AG10803 (cell line): ENCODE measurements around the gene SRXN1.
A peak's percentile ranks its signal among the peaks of the same experiment; 100 is the strongest.

Experiments used
- DNase-seq: peaks from one replicate; pipeline ENCODE4 v3.0.0; 2010; ENCODE audit warnings: low read depth
- H3K4me3 ChIP-seq: 2 replicates; pipeline ENCODE4 v1.5.1; 2011; ENCODE audit warnings: mild to moderate bottlenecking, low read length, control low read depth
- TF ChIP-seq, protein P1 (sequence below): conservative IDR thresholded peaks from 2 replicates; pipeline ENCODE4 v1.5.1; 2011; ENCODE audit warnings: mild to moderate bottlenecking, low read length, control low read depth, inconsistent platforms

SRXN1 gene

DNA sequence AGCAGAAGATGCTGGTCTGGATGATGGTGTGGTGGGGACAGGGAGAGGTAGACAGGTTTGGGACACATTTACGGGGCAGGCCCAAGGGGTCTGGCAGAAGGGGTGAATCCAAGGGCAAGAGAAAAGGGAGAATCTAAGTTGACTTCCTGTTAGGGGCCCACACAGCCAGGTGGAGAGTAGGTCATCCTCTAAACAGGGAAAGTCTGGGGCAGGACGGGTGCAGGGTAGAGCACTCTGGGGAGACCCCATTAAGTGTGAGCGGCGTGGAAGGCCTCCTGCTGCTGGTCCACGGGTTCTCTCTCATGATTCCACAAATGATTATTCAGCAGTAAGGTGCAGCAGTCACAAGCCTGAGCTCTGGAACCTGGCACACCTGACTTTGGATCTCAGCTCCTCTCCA lies 2.7 kb downstream of the SRXN1 start:
- TF ChIP-seq, protein P1, sequence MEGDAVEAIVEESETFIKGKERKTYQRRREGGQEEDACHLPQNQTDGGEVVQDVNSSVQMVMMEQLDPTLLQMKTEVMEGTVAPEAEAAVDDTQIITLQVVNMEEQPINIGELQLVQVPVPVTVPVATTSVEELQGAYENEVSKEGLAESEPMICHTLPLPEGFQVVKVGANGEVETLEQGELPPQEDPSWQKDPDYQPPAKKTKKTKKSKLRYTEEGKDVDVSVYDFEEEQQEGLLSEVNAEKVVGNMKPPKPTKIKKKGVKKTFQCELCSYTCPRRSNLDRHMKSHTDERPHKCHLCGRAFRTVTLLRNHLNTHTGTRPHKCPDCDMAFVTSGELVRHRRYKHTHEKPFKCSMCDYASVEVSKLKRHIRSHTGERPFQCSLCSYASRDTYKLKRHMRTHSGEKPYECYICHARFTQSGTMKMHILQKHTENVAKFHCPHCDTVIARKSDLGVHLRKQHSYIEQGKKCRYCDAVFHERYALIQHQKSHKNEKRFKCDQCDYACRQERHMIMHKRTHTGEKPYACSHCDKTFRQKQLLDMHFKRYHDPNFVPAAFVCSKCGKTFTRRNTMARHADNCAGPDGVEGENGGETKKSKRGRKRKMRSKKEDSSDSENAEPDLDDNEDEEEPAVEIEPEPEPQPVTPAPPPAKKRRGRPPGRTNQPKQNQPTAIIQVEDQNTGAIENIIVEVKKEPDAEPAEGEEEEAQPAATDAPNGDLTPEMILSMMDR = no peak
- no peak for DNase-seq
- no peak overlapping the region for H3K4me3 ChIP-seq

DNA sequence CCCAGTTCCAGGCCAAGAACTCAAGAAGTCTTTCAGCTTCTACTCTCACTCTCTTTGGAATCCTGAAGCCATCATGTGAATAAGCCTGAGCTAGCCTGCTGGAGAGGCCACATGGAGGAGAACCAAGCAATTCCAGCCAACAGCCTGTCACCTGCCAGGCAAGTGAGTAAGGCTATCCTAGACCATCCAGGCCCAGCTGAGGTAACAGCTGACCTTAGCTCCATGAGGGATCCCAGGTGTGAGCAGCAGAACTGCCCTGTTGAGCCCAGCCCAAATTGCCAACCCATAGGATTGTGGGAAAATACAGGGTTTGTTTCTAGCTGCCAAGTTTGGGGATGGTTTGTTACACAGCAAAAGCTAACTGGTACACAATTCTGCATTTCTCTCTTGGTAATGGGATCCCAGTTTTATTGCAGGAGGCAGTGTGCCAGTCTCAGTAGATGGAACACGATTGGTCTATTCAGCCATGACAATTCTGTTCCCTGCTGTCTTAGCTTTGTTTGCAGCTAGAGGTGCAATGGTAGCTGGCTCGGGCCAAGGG lies 5.5 kb downstream of the SRXN1 start:
- no peak overlapping the region for H3K4me3 ChIP-seq
- DNase-seq = no peak
- TF ChIP-seq, protein P1 = no peak

DNA sequence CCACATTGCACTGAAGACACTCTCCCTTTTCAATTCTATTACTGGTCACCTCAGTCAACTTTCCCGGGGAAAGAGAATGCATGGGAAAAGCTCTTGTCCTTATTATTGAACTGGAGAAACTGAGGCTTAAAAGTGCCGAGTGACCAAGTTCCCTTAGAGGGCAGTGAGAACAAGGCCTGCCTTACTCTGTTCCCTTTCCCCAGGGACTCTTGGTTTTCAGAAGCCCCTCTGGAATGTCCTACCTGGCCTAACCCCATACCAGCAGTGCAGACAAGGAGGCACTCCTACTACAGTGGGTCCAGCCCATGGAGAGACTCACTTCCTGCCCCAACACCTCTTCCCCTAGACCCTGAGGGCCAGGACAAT lies 6.1 kb downstream of the SRXN1 start:
- TF ChIP-seq, protein P1 = no peak

DNA sequence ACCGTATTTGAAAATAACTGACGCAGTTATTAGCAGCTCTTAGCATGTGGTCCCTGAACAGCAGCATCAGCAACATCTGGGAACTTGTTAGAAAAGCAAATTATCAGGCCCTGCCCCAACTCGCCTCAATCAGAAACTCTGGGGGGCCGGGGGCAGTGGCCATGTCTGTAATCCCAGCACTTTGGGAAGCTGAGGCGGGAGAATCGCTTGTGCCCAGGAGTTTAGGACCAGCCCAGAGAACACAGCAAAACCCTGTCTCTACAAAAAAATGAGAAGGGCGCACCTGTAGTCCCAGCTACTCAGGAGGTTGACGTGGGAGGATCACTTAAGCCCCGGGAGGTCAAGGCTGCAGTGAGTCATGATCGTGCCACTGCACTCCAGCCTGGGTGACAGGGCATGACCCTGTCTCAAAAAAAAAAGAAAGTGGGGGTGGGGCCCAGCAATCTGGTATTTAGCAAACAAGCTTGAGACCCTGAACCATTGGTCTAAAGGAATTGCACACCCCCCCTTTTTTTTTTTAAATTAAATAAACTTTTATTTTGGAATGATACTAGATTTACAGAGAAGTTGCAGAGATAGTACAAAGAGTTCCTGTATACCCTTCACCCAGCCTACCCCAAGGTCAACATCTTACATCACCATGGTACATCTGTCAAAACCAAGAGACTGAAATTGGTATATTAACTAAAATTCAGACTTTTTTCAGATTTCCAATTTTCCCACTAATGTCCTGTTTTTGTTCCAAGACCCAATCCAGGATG lies 6.7 kb downstream of the SRXN1 start:
- no peak overlapping the region for H3K4me3 ChIP-seq
- TF ChIP-seq, protein P1 = no peak
- no peak for DNase-seq

More for the DNA sequence above, 6.1 kb downstream of the SRXN1 start:
- no peak for DNase-seq
- H3K4me3 ChIP-seq = no peak overlapping the region

DNA sequence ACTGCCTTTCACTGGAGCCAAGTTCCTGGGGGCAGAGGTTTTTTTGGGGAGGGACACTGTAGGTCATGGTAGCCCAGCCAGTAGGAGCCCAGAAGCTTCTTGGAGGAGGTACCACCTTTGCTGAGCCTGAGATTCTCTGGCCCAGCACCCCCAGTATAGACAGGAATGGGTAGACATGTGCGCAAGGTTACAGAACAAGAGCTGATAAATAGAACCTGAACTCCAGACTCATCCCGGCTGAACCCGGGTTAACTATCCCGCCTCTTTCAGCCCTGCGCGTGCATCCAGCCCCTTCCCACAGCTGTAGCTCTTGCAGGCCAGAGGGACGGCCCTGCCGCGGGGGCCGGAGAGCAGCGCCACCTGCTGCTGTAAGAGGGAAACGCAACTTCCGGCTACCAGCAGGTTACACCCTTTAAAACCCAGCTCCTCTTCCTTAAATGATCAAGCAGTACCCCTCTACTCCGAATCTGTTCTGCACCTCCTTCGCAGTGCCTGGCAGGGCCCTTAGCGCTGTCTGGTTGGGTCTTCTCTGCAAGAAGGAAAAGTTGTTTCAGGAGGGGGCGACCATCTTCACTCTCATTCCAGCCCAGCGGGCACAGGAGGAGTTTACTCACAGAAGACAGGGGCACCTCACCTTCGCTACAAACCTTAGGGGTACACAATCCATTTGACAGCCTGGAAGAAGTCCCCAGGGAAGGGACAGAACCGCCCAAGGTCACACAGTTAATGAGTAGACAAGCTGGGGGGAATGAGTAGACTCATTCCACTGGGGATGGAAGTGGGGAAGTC lies 7.5 kb downstream of the SRXN1 start:
- TF ChIP-seq, protein P1 = peak; percentile 87
- DNase-seq = peak; percentile 50
- H3K4me3 ChIP-seq = no peak overlapping the region

DNA sequence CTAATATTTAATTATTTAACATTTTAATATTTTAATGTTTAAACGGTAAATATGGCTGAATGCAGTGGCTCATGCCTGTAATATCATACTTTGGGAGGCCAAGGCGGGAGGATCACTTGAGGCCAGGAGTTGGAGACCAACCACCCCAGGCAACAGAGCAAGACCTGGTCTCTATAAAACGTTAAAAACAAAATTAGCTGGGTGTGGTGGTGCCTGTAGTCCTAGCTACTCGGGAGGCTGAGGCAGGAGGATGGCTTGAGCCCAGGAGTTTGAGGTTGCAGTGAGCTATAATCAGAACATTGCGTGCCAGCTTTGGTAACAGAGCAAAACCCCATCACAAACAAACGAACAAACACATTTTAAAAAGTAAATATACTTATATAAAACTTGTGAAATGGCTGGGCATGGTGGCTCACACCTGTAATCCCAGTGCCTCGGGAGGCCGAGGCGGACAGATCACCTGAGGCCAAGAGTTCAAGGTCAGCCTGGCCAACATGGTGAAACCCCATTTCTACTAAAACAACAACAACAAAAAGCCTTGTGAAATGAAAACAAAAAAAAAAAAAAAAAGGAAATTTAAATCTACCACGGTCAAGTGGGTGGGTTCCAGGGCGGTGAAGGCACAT lies 8.2 kb downstream of the SRXN1 start:
- TF ChIP-seq, protein P1 = no peak
- no peak overlapping the region for H3K4me3 ChIP-seq
- no peak for DNase-seq
